ENCODE results near the gene COP1. TPM values are rescaled to one million over a fixed set of nuclear protein-coding genes. Genes with fewer than 3 reads are reported as not detected.

Gene COP1
- total RNA-seq, 1 experiment from 2014 or later = 45.5 TPM

DNA sequence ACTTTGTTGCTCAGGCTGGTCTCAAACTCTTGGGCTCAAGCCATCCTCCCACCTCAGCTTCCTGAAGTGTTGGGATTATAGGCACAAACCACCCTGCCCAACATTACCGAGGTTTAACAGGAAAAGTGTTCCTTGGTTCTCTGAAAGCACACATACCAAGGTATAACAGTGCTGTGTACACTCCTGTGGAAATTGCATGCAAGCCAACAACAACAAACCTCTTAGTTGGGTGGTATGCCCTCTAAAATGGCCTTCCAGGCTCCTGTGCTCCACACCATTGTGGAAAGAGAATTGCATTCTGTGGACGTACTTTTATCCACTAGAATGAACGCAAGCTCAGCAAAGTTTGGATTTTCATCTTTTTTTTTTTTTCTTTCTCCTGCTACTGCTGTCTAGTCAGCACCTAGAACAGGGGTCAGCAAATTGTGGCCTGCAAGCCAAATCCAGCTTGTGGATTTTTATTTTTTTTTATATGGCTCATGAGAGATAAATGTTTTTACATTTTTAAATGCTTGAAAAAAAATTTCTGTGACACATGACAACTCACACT is 271.4 kb downstream of the COP1 start:
- Histone ChIP-seq H3K27me3 (replicated peaks) (no peaks in the 10 kb centered on the region), H3K36me3 (no peaks in the 10 kb centered on the region), H3K4me3 (no peak overlapping the region), H3K9me3 (replicated peaks) (no peaks in the 10 kb centered on the region), H3K27ac (peak overlapping the region; percentile 78), H3K4me1 (replicated peaks) (peaks cover 44% of the 10 kb centered on the region)
- peak; percentile 54 to 74 for DNase-seq (ENCODE audit: low read depth in 1 of 2, low spot score in 2 of 2)

- DNase-seq (ENCODE audit: low read depth in 1 of 2, low spot score in 2 of 2) = peak; percentile 51 to 78
- Histone ChIP-seq H3K27me3 (replicated peaks) (no peaks in the 10 kb centered on the region), H3K4me1 (replicated peaks) (peaks cover 44% of the 10 kb centered on the region), H3K27ac (peak overlapping the region; percentile 78), H3K9me3 (replicated peaks) (no peaks in the 10 kb centered on the region), H3K36me3 (no peaks in the 10 kb centered on the region), H3K4me3 (no peak overlapping the region)
Observed at GRCh38 chr1:175935166-175935565, 271.9 kb downstream of the COP1 start.

GRCh38 chr1:175933801-175934200 is 273.3 kb downstream of the COP1 start:
- peak in 1 of 2 experiments; percentile 37 for DNase-seq (ENCODE audit: low read depth in 1 of 2, low spot score in 2 of 2)
- H3K27me3 ChIP-seq (replicated peaks) = no peaks in the 10 kb centered on the region
- no peak overlapping the region for H3K4me3 ChIP-seq
- H3K9me3 ChIP-seq (replicated peaks) = no peaks in the 10 kb centered on the region
- peaks cover 44% of the 10 kb centered on the region for H3K4me1 ChIP-seq (replicated peaks)
- no peaks in the 10 kb centered on the region for H3K36me3 ChIP-seq
- peak overlapping the region; percentile 78 for H3K27ac ChIP-seq

DNA sequence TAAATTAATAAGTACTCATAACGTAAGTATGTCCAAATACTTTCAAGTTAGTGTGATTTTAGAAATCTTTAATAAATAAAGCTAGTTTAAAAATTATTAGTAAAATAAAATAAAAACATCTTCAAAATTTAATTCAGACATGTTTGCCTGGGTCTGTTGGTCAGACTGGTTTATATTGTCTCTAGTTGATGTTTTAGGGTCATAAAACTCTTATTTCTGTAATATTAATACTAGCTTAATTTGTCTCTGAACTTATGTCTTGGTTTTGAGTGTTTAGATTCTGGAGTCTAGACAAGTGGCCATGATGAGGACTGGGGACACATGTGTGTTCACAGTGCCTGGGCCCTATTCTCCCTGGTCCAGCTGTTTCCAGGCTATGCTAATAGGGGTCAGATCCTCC is 279.1 kb downstream of the COP1 start:
- H3K9me3 ChIP-seq (replicated peaks) = no peaks in the 10 kb centered on the region
- no peaks in the 10 kb centered on the region for H3K36me3 ChIP-seq
- H3K4me1 ChIP-seq (replicated peaks) = no peaks in the 10 kb centered on the region; the same call in 1 of the 2 replicates
- no peak for DNase-seq (ENCODE audit: low read depth in 1 of 2, low spot score in 2 of 2)
- H3K27ac ChIP-seq = no peak overlapping the region
- no peak overlapping the region for H3K4me3 ChIP-seq
- no peaks in the 10 kb centered on the region for H3K27me3 ChIP-seq (replicated peaks)

DNA sequence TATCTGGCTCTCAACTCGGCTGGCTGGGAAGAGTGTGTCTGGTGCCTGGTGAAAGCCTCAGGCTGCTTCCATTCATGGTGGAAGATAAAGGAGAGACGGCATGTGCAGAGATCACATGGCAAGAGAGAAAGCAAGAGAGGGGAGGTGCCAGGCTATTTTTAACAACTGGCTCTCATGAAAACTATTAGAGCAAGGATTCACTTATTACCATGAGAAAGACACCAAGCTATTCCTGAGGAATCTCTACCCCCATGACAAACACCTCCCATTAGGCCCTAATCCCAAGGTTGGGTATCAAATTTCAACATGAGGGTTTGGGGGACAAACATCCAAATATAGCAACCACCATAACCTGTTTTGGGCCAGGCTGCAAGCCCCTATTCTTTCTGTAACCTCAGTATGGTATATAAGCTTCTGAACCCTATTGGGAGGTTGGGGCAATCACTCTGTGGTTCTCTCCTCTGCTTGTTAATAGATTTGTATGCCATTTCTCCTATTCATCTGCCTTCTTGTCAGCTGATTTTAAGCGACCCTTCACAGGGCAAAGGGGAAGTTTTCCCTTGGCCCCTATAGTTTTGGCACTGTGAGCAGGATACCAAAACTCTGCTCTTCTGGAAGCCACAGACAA is 284.7 kb downstream of the COP1 start:
- H3K9me3 ChIP-seq (replicated peaks) = no peaks in the 10 kb centered on the region
- no peaks in the 10 kb centered on the region for H3K36me3 ChIP-seq
- no peaks in the 10 kb centered on the region for H3K27me3 ChIP-seq (replicated peaks)
- peaks cover 35% of the 10 kb centered on the region for H3K4me1 ChIP-seq (replicated peaks)
- H3K4me3 ChIP-seq = no peak overlapping the region
- DNase-seq (ENCODE audit: low read depth in 1 of 2, low spot score in 2 of 2) = no peak
- no peak overlapping the region for H3K27ac ChIP-seq

GRCh38 chr1:175920381-175920780 is 286.7 kb downstream of the COP1 start:
- Histone ChIP-seq H3K27me3 (replicated peaks) (no peaks in the 10 kb centered on the region), H3K9me3 (replicated peaks) (no peaks in the 10 kb centered on the region), H3K4me3 (no peak overlapping the region), H3K4me1 (replicated peaks) (peaks cover 37% of the 10 kb centered on the region), H3K36me3 (no peaks in the 10 kb centered on the region), H3K27ac (peak overlapping the region; percentile 35)
- peak in 1 of 2 experiments; percentile 66 for DNase-seq (ENCODE audit: low read depth in 1 of 2, low spot score in 2 of 2)

GRCh38 chr1:175919001-175919400 is 288.1 kb downstream of the COP1 start:
- Histone ChIP-seq H3K27me3 (replicated peaks) (no peaks in the 10 kb centered on the region), H3K4me1 (replicated peaks) (peaks cover 37% of the 10 kb centered on the region), H3K27ac (0 out of 2 replicates have a peak overlapping the region, but pooled peaks have one; percentile 2), H3K9me3 (replicated peaks) (no peaks in the 10 kb centered on the region), H3K4me3 (no peak overlapping the region), H3K36me3 (no peaks in the 10 kb centered on the region)
- no peak for DNase-seq (ENCODE audit: low read depth in 1 of 2, low spot score in 2 of 2)

DNA sequence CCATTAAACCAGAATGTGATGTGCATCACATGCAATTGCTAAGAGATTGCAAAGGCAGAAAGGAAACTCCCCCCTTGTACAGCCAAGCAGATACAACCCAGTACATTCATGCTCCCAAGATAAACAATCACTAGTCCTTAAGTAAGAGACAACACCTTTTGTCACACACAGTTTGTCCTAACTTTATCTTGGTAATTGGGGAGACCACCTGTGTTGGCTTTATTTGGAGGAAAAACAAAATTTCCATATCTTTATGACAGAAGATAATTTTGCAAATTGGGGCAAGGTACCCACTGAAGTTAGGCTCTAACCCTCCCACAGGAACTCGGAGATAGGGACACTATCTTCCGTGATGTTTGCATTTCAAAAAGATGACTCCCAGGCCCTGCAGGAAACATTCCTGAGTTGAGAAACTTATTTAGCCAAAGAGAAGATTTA is 288.7 kb downstream of the COP1 start:
- H3K4me3 ChIP-seq = no peak overlapping the region
- 0 out of 2 replicates have a peak overlapping the region, but pooled peaks have one; percentile 2 for H3K27ac ChIP-seq
- H3K36me3 ChIP-seq = no peaks in the 10 kb centered on the region
- peak in 1 of 2 experiments; percentile 30 for DNase-seq (ENCODE audit: low read depth in 1 of 2, low spot score in 2 of 2)
- no peaks in the 10 kb centered on the region for H3K9me3 ChIP-seq (replicated peaks)
- no peaks in the 10 kb centered on the region for H3K27me3 ChIP-seq (replicated peaks)
- H3K4me1 ChIP-seq (replicated peaks) = peaks cover 37% of the 10 kb centered on the region

- Histone ChIP-seq H3K4me1 (replicated peaks) (peaks cover 14% of the 10 kb centered on the region), H3K4me3 (no peak overlapping the region), H3K36me3 (no peaks in the 10 kb centered on the region), H3K27ac (no peak overlapping the region), H3K27me3 (replicated peaks) (no peaks in the 10 kb centered on the region), H3K9me3 (replicated peaks) (0 out of 2 replicates have a peak, but pooled peaks cover 2% of the 10 kb centered on the region)
- no peak for DNase-seq (ENCODE audit: low read depth in 1 of 2, low spot score in 2 of 2)
Observed at GRCh38 chr1:175914115-175914514, 293.0 kb downstream of the COP1 start.

DNA sequence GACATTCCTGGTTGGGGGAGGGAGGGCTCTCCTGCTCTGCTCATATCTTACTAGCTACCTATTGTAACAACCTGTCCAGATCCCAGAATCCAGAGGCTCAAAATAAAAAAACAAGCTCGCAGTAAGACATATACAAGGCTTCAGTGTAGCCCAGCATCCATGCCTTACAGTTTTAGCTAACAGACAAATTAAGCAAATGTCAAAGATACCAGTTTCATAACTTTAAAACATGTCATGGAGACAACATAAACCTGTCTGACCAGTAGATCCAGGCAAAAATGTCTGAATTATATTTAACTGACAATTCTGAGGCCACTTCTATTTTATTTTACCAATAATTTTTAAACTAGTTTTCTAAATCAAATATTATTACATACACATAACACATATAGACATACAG is 295.9 kb downstream of the COP1 start:
- no peak overlapping the region for H3K27ac ChIP-seq
- H3K36me3 ChIP-seq = no peaks in the 10 kb centered on the region
- H3K27me3 ChIP-seq (replicated peaks) = no peaks in the 10 kb centered on the region
- DNase-seq (ENCODE audit: low read depth in 1 of 2, low spot score in 2 of 2) = no peak
- H3K4me3 ChIP-seq = no peak overlapping the region
- 0 out of 2 replicates have a peak, but pooled peaks cover 2% of the 10 kb centered on the region for H3K9me3 ChIP-seq (replicated peaks)
- H3K4me1 ChIP-seq (replicated peaks) = no peaks in the 10 kb centered on the region

DNA sequence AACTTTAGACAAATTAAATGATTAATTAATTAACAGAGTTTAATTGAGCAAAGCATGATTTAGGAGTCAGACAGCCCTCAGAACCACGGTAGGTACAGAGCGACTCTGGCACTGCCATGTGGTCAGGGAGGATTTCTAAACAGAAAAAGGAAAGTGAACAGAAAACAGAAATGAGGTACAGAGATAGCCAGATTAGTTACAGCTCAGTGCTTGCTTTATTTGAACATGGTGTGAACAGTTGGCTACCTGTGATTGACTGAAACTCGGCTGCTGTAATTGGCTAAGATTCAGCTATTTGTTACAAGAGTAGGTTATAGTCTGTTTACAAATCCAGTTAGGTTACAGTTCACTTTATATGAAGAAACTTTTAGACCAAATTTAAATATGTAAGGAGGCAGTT is 300.7 kb downstream of the COP1 start:
- Histone ChIP-seq H3K4me1 (replicated peaks) (no peaks in the 10 kb centered on the region), H3K27ac (no peak overlapping the region), H3K4me3 (no peak overlapping the region), H3K9me3 (replicated peaks) (0 out of 2 replicates have a peak, but pooled peaks cover 2% of the 10 kb centered on the region), H3K36me3 (no peaks in the 10 kb centered on the region), H3K27me3 (replicated peaks) (no peaks in the 10 kb centered on the region)
- no peak for DNase-seq (ENCODE audit: low read depth in 1 of 2, low spot score in 2 of 2)

DNA sequence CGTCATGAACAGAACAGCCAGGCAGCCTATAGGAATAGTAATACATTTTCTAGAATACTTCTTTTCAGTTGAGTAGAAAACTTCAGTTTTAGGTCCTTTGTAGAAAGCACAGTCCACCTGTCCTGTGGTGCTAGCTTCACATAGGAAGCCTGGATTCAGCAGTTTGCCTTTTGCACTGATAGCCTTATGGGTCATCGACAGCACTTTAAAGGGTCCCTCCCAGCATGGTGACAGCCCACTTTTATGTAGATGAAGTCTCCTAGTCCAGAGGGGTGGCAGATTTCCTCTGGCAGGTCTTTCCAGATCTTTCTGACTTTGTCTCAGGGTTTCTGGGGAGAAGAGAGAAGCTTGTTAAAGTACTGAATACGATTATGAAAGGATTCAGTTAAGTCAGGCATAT is 302.3 kb downstream of the COP1 start:
- Histone ChIP-seq H3K4me1 (replicated peaks) (no peaks in the 10 kb centered on the region), H3K36me3 (no peaks in the 10 kb centered on the region), H3K4me3 (no peak overlapping the region), H3K27me3 (replicated peaks) (no peaks in the 10 kb centered on the region), H3K9me3 (replicated peaks) (no peaks in the 10 kb centered on the region), H3K27ac (no peak overlapping the region)
- DNase-seq (ENCODE audit: low read depth in 1 of 2, low spot score in 2 of 2) = no peak

- no peaks in the 10 kb centered on the region for H3K4me1 ChIP-seq (replicated peaks)
- no peaks in the 10 kb centered on the region for H3K27me3 ChIP-seq (replicated peaks)
- no peaks in the 10 kb centered on the region for H3K9me3 ChIP-seq (replicated peaks)
- H3K36me3 ChIP-seq = no peaks in the 10 kb centered on the region
- DNase-seq (ENCODE audit: low read depth in 1 of 2, low spot score in 2 of 2) = no peak
- H3K27ac ChIP-seq = no peak overlapping the region
- H3K4me3 ChIP-seq = no peak overlapping the region
Observed at GRCh38 chr1:175902281-175902680, 304.8 kb downstream of the COP1 start.

DNA sequence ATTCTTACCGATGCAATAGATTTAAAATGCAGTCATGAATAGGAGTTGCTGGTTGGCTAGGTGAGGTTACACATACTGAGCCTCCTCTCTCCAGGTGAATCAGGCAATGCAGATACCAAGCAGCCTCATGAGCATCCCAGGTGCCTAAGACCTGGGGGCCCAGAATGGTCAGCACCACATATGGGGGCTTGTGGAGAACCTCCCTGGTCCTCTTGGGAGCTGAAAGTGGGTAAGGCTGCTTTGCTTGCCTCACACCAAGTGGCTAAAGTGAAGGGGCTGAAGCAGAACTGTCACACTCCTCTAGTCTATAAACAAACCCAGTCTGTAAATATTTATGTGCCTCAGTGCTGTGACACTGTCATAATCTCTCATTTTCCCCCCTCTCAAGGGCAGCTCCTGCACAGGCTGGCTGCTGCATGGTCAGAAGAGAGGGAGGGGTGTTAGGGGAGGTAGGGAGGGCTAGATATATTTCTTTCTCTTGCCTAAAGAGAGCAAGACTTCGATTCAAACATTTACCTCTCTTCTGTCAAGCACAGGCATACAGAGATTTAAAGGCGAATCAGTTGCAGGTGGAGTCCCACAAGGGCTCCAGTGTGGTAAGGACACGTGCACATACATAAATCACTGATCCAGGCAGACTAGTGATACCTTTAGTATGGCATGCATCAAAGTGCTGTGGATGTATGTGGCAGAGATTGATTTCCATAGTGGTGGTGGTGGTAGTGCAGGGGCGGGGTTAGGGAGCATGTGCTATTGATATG is 305.8 kb downstream of the COP1 start:
- Histone ChIP-seq H3K27me3 (replicated peaks) (no peaks in the 10 kb centered on the region), H3K36me3 (no peaks in the 10 kb centered on the region), H3K27ac (no peak overlapping the region), H3K4me1 (replicated peaks) (no peaks in the 10 kb centered on the region), H3K9me3 (replicated peaks) (no peaks in the 10 kb centered on the region), H3K4me3 (no peak overlapping the region)
- DNase-seq (ENCODE audit: low read depth in 1 of 2, low spot score in 2 of 2) = no peak

Data from SJSA1 (cell line).